ENCODE data around the gene LTBP3. TPM values are rescaled to one million over a fixed set of nuclear protein-coding genes. Genes with fewer than 3 reads are reported as not detected.

The LTBP3 gene
- total RNA-seq, 3 donors from 2014 or later, result 63.0 to 98.9 (median 95.7) TPM

DNA sequence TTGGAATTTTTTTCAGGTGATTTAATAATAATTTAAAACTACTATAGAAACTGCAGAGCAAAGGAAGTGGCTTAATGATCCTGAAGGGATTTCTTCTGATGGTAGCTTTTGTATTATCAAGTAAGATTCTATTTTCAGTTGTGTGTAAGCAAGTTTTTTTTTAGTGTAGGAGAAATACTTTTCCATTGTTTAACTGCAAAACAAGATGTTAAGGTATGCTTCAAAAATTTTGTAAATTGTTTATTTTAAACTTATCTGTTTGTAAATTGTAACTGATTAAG lies 55.9 kb downstream of the LTBP3 start:
- no peaks in the 10 kb centered on the region for H3K36me3 ChIP-seq
- peak overlapping the region; percentile 95 to 98 for H3K27ac ChIP-seq
- peak overlapping the region; percentile 68 to 91 (median 72) for H3K4me3 ChIP-seq
- no peaks in the 10 kb centered on the region for H3K9me3 ChIP-seq
- no peak for DNase-seq (ENCODE audit: low spot score in 2 of 2)
- intact Hi-C loops (cut with DNase I; ENCODE audit: low total_unique reads), result no loop called here
- TF ChIP-seq, protein P1, sequence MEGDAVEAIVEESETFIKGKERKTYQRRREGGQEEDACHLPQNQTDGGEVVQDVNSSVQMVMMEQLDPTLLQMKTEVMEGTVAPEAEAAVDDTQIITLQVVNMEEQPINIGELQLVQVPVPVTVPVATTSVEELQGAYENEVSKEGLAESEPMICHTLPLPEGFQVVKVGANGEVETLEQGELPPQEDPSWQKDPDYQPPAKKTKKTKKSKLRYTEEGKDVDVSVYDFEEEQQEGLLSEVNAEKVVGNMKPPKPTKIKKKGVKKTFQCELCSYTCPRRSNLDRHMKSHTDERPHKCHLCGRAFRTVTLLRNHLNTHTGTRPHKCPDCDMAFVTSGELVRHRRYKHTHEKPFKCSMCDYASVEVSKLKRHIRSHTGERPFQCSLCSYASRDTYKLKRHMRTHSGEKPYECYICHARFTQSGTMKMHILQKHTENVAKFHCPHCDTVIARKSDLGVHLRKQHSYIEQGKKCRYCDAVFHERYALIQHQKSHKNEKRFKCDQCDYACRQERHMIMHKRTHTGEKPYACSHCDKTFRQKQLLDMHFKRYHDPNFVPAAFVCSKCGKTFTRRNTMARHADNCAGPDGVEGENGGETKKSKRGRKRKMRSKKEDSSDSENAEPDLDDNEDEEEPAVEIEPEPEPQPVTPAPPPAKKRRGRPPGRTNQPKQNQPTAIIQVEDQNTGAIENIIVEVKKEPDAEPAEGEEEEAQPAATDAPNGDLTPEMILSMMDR (IDR thresholded peaks at IDR 0.05), result no peak
- TF ChIP-seq POLR2AphosphoS5 (IDR thresholded peaks at IDR 0.05) (no peak), POLR2A (IDR thresholded peaks at IDR 0.05) (no peak)
- H3K27me3 ChIP-seq, result no peaks in the 10 kb centered on the region
- H3K4me1 ChIP-seq, result peaks cover 7 to 8% of the 10 kb centered on the region in 2 donors

- H3K4me3 ChIP-seq, result peak overlapping the region; percentile 68 to 91 (median 72)
- no peaks in the 10 kb centered on the region for H3K36me3 ChIP-seq
- H3K4me1 ChIP-seq, result peaks cover 5 to 6% of the 10 kb centered on the region in 2 donors
- H3K9me3 ChIP-seq, result no peaks in the 10 kb centered on the region
- TF ChIP-seq POLR2AphosphoS5 (IDR thresholded peaks at IDR 0.05) (peak in 2 of 3 donors; percentile 36 to 58), POLR2A (IDR thresholded peaks at IDR 0.05) (no peak)
- TF ChIP-seq, protein P1 (IDR thresholded peaks at IDR 0.05), result no peak
- intact Hi-C loops (cut with DNase I; ENCODE audit: low total_unique reads), result no loop called here
- no peaks in the 10 kb centered on the region for H3K27me3 ChIP-seq
- peak overlapping the region; percentile 95 to 98 for H3K27ac ChIP-seq
- DNase-seq (ENCODE audit: low spot score in 2 of 2), result peak in 1 of 2 donors; percentile 40
Measured at GRCh38 chr11:65501472-65502273, 56.5 kb downstream of the LTBP3 start.

DNA sequence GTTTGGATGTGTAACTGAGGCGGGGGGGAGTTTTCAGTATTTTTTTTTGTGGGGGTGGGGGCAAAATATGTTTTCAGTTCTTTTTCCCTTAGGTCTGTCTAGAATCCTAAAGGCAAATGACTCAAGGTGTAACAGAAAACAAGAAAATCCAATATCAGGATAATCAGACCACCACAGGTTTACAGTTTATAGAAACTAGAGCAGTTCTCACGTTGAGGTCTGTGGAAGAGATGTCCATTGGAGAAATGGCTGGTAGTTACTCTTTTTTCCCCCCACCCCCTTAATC lies 57.0 kb downstream of the LTBP3 start:
- no peak for TF ChIP-seq POLR2A (IDR thresholded peaks at IDR 0.05)
- no peak for TF ChIP-seq POLR2AphosphoS5 (IDR thresholded peaks at IDR 0.05)
- TF ChIP-seq, protein P1 (IDR thresholded peaks at IDR 0.05), result no peak
- Histone ChIP-seq H3K4me3 (peak overlapping the region; percentile 68 to 91 (median 72)), H3K36me3 (no peaks in the 10 kb centered on the region), H3K9me3 (no peaks in the 10 kb centered on the region), H3K4me1 (peaks cover 6 to 9% of the 10 kb centered on the region in 2 donors), H3K27ac (peak overlapping the region; percentile 95 to 98), H3K27me3 (no peaks in the 10 kb centered on the region)
- intact Hi-C loops (cut with DNase I; ENCODE audit: low total_unique reads), result no loop called here
- DNase-seq (ENCODE audit: low spot score in 2 of 2), result no peak

DNA sequence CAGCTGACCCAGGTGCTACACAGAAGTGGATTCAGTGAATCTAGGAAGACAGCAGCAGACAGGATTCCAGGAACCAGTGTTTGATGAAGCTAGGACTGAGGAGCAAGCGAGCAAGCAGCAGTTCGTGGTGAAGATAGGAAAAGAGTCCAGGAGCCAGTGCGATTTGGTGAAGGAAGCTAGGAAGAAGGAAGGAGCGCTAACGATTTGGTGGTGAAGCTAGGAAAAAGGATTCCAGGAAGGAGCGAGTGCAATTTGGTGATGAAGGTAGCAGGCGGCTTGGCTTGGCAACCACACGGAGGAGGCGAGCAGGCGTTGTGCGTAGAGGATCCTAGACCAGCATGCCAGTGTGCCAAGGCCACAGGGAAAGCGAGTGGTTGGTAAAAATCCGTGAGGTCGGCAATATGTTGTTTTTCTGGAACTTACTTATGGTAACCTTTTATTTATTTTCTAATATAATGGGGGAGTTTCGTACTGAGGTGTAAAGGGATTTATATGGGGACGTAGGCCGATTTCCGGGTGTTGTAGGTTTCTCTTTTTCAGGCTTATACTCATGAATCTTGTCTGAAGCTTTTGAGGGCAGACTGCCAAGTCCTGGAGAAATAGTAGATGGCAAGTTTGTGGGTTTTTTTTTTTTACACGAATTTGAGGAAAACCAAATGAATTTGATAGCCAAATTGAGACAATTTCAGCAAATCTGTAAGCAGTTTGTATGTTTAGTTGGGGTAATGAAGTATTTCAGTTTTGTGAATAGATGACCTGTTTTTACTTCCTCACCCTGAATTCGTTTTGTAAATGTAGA lies 57.6 kb downstream of the LTBP3 start:
- peak overlapping the region; percentile 95 to 98 for H3K27ac ChIP-seq
- H3K27me3 ChIP-seq, result no peaks in the 10 kb centered on the region
- H3K4me3 ChIP-seq, result peak overlapping the region; percentile 68 to 91 (median 72)
- no peaks in the 10 kb centered on the region for H3K9me3 ChIP-seq
- DNase-seq (ENCODE audit: low spot score in 2 of 2), result no peak
- H3K36me3 ChIP-seq, result no peaks in the 10 kb centered on the region
- peaks cover 4 to 9% of the 10 kb centered on the region in 2 donors for H3K4me1 ChIP-seq
- peak; percentile 65 for TF ChIP-seq POLR2A (IDR thresholded peaks at IDR 0.05)
- TF ChIP-seq, protein P1 (IDR thresholded peaks at IDR 0.05), result no peak
- peak; percentile 91 to 98 (median 94) for TF ChIP-seq POLR2AphosphoS5 (IDR thresholded peaks at IDR 0.05)
- intact Hi-C loops (cut with DNase I; ENCODE audit: low total_unique reads), result no loop called here
